H1 (cell line): Measurements from ENCODE around the gene TTLL9. TPM values are rescaled to one million over a fixed set of nuclear protein-coding genes. Genes with fewer than 3 reads are reported as not detected.

Experiments
- CTCF ChIA-PET: fragments of 300-600 bp; sonication (Branson Sonifier 250); formaldehyde crosslinking; loops from one replicate; lab custom pipeline; 2021; ENCODE audit not compliant: partially characterized antibody; lab: Charles Lee
- POLR2A ChIA-PET: fragments of 300-600 bp; sonication (Branson Sonifier 250); formaldehyde crosslinking; loops from one replicate; lab custom pipeline; 2021; ENCODE audit warnings: inconsistent platforms; ENCODE audit not compliant: partially characterized antibody; lab: Charles Lee
- DNase-seq, 2 experiments: peaks; one replicate each; pipeline versions ENCODE4 v3.0.0 to v3.0.0-alpha.2; 2010 to 2022; ENCODE audit warnings: low spot score in 2 of 2, low read depth in 1 of 2, mixed read lengths in 1 of 2
- FAIRE-seq: peaks from 2 replicates; lab custom pipeline; 2011; peaks lifted over from hg19 to GRCh38; lab: Jason Lieb, UNC
- H2AFZ ChIP-seq: 2 replicates; pipeline ENCODE4 v1.8.1; 2012; ENCODE audit warnings: low read length, inconsistent platforms
- H2AK5ac ChIP-seq: 2 replicates; pipeline ENCODE4 v1.6.1; 2013; ENCODE audit warnings: low read depth, low read length
- H2BK120ac ChIP-seq: replicated peaks from 2 replicates; pipeline ENCODE3; 2013; ENCODE audit warnings: low read depth, low read length, inconsistent platforms
- H2BK12ac ChIP-seq: 2 replicates; pipeline ENCODE4 v1.6.1; 2013; ENCODE audit warnings: low read depth, low read length
- H2BK15ac ChIP-seq: 2 replicates; pipeline ENCODE4 v1.6.1; 2013; ENCODE audit warnings: low read length
- H2BK20ac ChIP-seq: 2 replicates; pipeline ENCODE4 v1.6.1; 2013; ENCODE audit warnings: low read length
- H2BK5ac ChIP-seq: 2 replicates; pipeline ENCODE4 v1.6.1; 2013; ENCODE audit warnings: low read depth, low read length
- H3K14ac ChIP-seq: 2 replicates; pipeline ENCODE4 v1.6.1; 2013; ENCODE audit warnings: inconsistent platforms; ENCODE audit not compliant: insufficient read length
- H3K18ac ChIP-seq: 2 replicates; pipeline ENCODE4 v1.6.1; 2013; ENCODE audit warnings: low read length; ENCODE audit errors: extremely low read depth
- H3K23ac ChIP-seq: 2 replicates; pipeline ENCODE4 v1.6.1; 2013; ENCODE audit warnings: inconsistent platforms; ENCODE audit not compliant: insufficient read length
- H3K23me2 ChIP-seq: 2 replicates; pipeline ENCODE4 v1.6.1; 2013; ENCODE audit warnings: low read depth, low read length
- H3K27ac ChIP-seq: 2 replicates; pipeline ENCODE4 v1.6.1; 2011; ENCODE audit warnings: low read depth, low read length, inconsistent platforms
- H3K27me3 ChIP-seq, 4 experiments: replicated peaks in 1 of 4; 1 replicate in 1 of 4; 2 replicates in 3 of 4; pipeline versions ENCODE4 v1.6.1 to v1.8.1; 2011 to 2013; ENCODE audit warnings: low read length in 3 of 4, mild to moderate bottlenecking in 3 of 4, inconsistent platforms in 2 of 4, mixed read lengths in 2 of 4, moderate library complexity in 1 of 4; ENCODE audit not compliant: control insufficient read depth in 3 of 4, insufficient read depth in 3 of 4; ENCODE audit errors: extremely low read depth in 1 of 4
- H3K36me3 ChIP-seq, 4 experiments: 2 replicates each; pipeline versions ENCODE4 v1.6.1 to v1.8.1; 2011 to 2013; ENCODE audit warnings: mild to moderate bottlenecking in 4 of 4, low read length in 3 of 4, moderate library complexity in 2 of 4, control low read depth in 1 of 4, inconsistent platforms in 1 of 4; ENCODE audit not compliant: insufficient read depth in 4 of 4, control insufficient read depth in 2 of 4
- H3K4ac ChIP-seq: replicated peaks from 2 replicates; pipeline ENCODE3; 2013; ENCODE audit warnings: low read length, low read depth, mixed read lengths, inconsistent platforms; ENCODE audit not compliant: insufficient read length
- H3K4me1 ChIP-seq, 4 experiments: replicated peaks in 1 of 4; 1 replicate in 1 of 4; 2 replicates in 3 of 4; pipeline versions ENCODE4 v1.6.1 to v1.8.1; 2011 to 2013; ENCODE audit warnings: low read length in 3 of 4, inconsistent platforms in 2 of 4, mixed read lengths in 1 of 4; ENCODE audit not compliant: insufficient read depth in 4 of 4, control insufficient read depth in 3 of 4
- H3K4me2 ChIP-seq, 2 experiments: 2 replicates each; pipeline versions ENCODE4 v1.6.1 to v1.8.1; 2011 to 2013; ENCODE audit warnings: low read depth in 2 of 2, low read length in 2 of 2, control low read depth in 1 of 2, inconsistent platforms in 1 of 2, mild to moderate bottlenecking in 1 of 2; ENCODE audit not compliant: insufficient read depth in 1 of 2
- H3K4me3 ChIP-seq, 4 experiments: fragments of 200-600, 300-600 bp in 1 of 4; sonication (generic), shearing (Covaris generic), sonication (Bioruptor Twin) in 1 of 4; 2 replicates each; pipeline versions ENCODE4 v1.5.1 to v1.8.1; 2011 to 2016; ENCODE audit warnings: low read length in 4 of 4, low read depth in 3 of 4, control low read depth in 2 of 4, inconsistent platforms in 2 of 4, mild to moderate bottlenecking in 2 of 4, mixed read lengths in 1 of 4, moderate library complexity in 1 of 4; ENCODE audit not compliant: insufficient read depth in 2 of 4; ENCODE audit errors: extremely low read depth in 1 of 4
- H3K56ac ChIP-seq: replicated peaks from 2 replicates; pipeline ENCODE3; 2013; ENCODE audit warnings: low read depth, mild to moderate bottlenecking, mixed read lengths, low read length, inconsistent platforms; ENCODE audit not compliant: insufficient read length
- H3K79me1 ChIP-seq: 2 replicates; pipeline ENCODE4 v1.6.1; 2013; ENCODE audit warnings: low read depth, low read length, control low read depth
- H3K79me2 ChIP-seq, 2 experiments: 2 replicates each; pipeline versions ENCODE4 v1.6.1 to v1.8.1; 2012 to 2013; ENCODE audit warnings: low read length in 2 of 2, mild to moderate bottlenecking in 2 of 2, inconsistent platforms in 1 of 2; ENCODE audit not compliant: insufficient read depth in 2 of 2, control insufficient read depth in 1 of 2
- H3K9ac ChIP-seq, 4 experiments: replicated peaks in 1 of 4; 1 replicate in 1 of 4; 2 replicates in 3 of 4; pipeline versions ENCODE4 v1.6.1 to v1.8.1; 2011 to 2013; ENCODE audit warnings: low read depth in 3 of 4, low read length in 3 of 4, control low read depth in 2 of 4, mild to moderate bottlenecking in 2 of 4, moderate library complexity in 2 of 4, inconsistent platforms in 1 of 4; ENCODE audit errors: extremely low read depth in 1 of 4
- H3K9me3 ChIP-seq, 2 experiments: 2 replicates each; pipeline versions ENCODE4 v1.6.1 to v1.8.1; 2012 to 2013; ENCODE audit warnings: mild to moderate bottlenecking in 2 of 2, moderate library complexity in 2 of 2, control low read depth in 1 of 2, inconsistent platforms in 1 of 2, low read depth in 1 of 2, low read length in 1 of 2, mixed read lengths in 1 of 2; ENCODE audit not compliant: insufficient read depth in 2 of 2
- H4K20me1 ChIP-seq, 2 experiments: replicated peaks in 1 of 2; 2 replicates each; pipeline versions ENCODE3 to v1.8.1; 2011 to 2013; ENCODE audit warnings: inconsistent platforms in 2 of 2, low read length in 2 of 2, mild to moderate bottlenecking in 1 of 2; ENCODE audit not compliant: insufficient read depth in 2 of 2, control insufficient read depth in 1 of 2
- H4K5ac ChIP-seq: 2 replicates; pipeline ENCODE4 v1.6.1; 2013; ENCODE audit warnings: low read length, low read depth, mixed read lengths, inconsistent platforms; ENCODE audit not compliant: insufficient read length
- H4K8ac ChIP-seq: 2 replicates; pipeline ENCODE4 v1.8.0; 2013; ENCODE audit warnings: mild to moderate bottlenecking, moderate library complexity, low read length, inconsistent platforms; ENCODE audit not compliant: insufficient read depth; ENCODE audit errors: extremely low read depth
- H4K91ac ChIP-seq: replicated peaks from 2 replicates; pipeline ENCODE3; 2013; ENCODE audit warnings: low read length, mixed read lengths, inconsistent platforms; ENCODE audit not compliant: insufficient read length
- BCL11A ChIP-seq, 2 experiments: IDR thresholded peaks; one replicate each; pipeline ENCODE4 v1.6.1; 2011; ENCODE audit warnings: low read depth in 2 of 2, low read length in 2 of 2, mild to moderate bottlenecking in 2 of 2
- BRCA1 ChIP-seq: IDR thresholded peaks from 2 replicates; pipeline ENCODE4 v1.6.1; 2012; ENCODE audit warnings: low read depth, low read length, improper control_type of control experiment
- CHD2 ChIP-seq: IDR thresholded peaks from 2 replicates; pipeline ENCODE4 v1.6.1; 2012; ENCODE audit warnings: low read length, improper control_type of control experiment
- EGR1 ChIP-seq: IDR thresholded peaks from 2 replicates; pipeline ENCODE4 v1.6.1; 2011; ENCODE audit warnings: low read depth, low read length, borderline replicate concordance
- EP300 ChIP-seq, 2 experiments: IDR thresholded peaks; 1 replicate in 1 of 2; 2 replicates in 1 of 2; pipeline ENCODE4 v1.6.1; 2011 to 2012; ENCODE audit warnings: low read depth in 2 of 2, low read length in 2 of 2, mild to moderate bottlenecking in 2 of 2, borderline replicate concordance in 1 of 2, inconsistent platforms in 1 of 2, moderate library complexity in 1 of 2
- GTF2F1 ChIP-seq: IDR thresholded peaks from 2 replicates; pipeline ENCODE4 v1.6.1; 2012; ENCODE audit warnings: low read depth, low read length, improper control_type of control experiment, borderline replicate concordance
- HDAC2 ChIP-seq, 2 experiments: fragments of 300-600 bp in 1 of 2; sonication (generic) in 1 of 2; IDR thresholded peaks; 2 replicates each; pipeline ENCODE4 v1.6.1; 2011 to 2012; ENCODE audit warnings: low read depth in 2 of 2, low read length in 2 of 2, mild to moderate bottlenecking in 2 of 2, moderate library complexity in 2 of 2, borderline replicate concordance in 1 of 2, inconsistent platforms in 1 of 2
- JUN ChIP-seq: IDR thresholded peaks from 2 replicates; pipeline ENCODE4 v1.6.1; 2011; ENCODE audit warnings: low read depth, mild to moderate bottlenecking, improper control_type of control experiment, low read length
- WGBS, 2 experiments: shearing (Covaris generic) in 1 of 2; methylation state at CpG; one replicate each; pipeline versions ENCODE4 v1.1.6 to v1.1.7; 2013 to 2015; ENCODE audit warnings: low lambda C conversion rate in 2 of 2, mixed read lengths in 2 of 2, inconsistent platforms in 1 of 2, low coverage in 1 of 2, missing lambda C conversion rate in 1 of 2; ENCODE audit not compliant: insufficient replicate concordance in 2 of 2, insufficient coverage in 1 of 2, insufficient read length in 1 of 2; ENCODE audit errors: extremely low coverage in 1 of 2, missing lambda C conversion rate in 1 of 2; 5-methylcytosine and 5-hydroxymethylcytosine counted together
- polyA plus RNA-seq, 7 experiments: library from polyadenylated mRNA; depleted of rRNA in 3 of 7; stranded (reverse) in 5 of 7; unstranded in 2 of 7; fragments of >200 nt in 5 of 7; fragments of 200-250 nt in 2 of 7; gene quantifications; 1 replicate in 5 of 7; 2 replicates in 1 of 7; 4 replicates in 1 of 7; pipeline versions ENCODE4 v1.2.1 to v1.2.3, GENCODE V29; 2011 to 2013; ENCODE audit warnings: missing spikeins in 2 of 7, mixed read lengths in 2 of 7
- total RNA-seq: library from RNA; stranded (reverse); fragmentation: NEBNext Ultra II Directional; extraction: Animal tissue kit (Norgen Biotek cat#: 25700); gene quantifications from 2 replicates; pipeline ENCODE4 v1.2.1, GENCODE V29; 2021
- TF ChIP-seq, protein P1 (sequence below): IDR thresholded peaks from 2 replicates; pipeline ENCODE4 v1.6.1; 2012; ENCODE audit warnings: low read length, inconsistent platforms

TTLL9 gene
- total and polyA plus RNA-seq, 2 of the 8 experiments (the other 6 are each of a cell fraction or from before 2014, with no cell fraction given): 0.06 TPM; not detected in 1

DNA sequence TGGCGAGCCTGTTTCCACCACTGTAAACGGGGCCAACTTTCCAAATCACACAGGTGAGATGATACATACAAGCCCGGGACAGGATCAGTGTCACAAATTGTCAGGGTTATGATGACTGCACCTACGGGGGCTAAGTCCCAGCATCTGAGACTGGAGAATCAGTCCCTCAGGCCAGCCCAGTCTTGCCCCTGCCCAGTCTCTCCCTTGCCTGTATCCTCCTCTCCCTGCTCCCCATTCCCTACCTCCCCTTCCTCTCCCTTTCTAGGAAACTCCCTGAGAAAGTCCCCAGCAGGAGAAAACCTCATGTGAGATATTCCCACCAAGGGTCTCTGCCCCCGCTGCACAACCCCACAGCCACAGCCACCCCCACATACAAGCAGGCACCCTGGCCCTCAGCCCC is 26.6 kb upstream of the TTLL9 start:
- Histone ChIP-seq H2BK20ac (no peak overlapping the region), H3K36me3 (no peaks in the 10 kb centered on the region), H3K4me3 (no peak overlapping the region), H3K56ac (no peak overlapping the region), H2BK15ac (no peak overlapping the region; the same call in 1 of the 2 replicates), H4K8ac (no peak overlapping the region), H3K27ac (no peak overlapping the region), H3K23me2 (peaks cover 4% of the 10 kb centered on the region), H3K4me2 (no peak overlapping the region), H3K4me1 (peaks cover 4 to 38% (median 32%) of the 10 kb centered on the region in 4 experiments), H3K79me2 (no peaks in the 10 kb centered on the region), H4K91ac (no peak overlapping the region), H3K4ac (no peak overlapping the region), H3K23ac (no peak overlapping the region), H4K20me1 (no peaks in the 10 kb centered on the region), H3K27me3 (peaks cover 0 to 10% (median 4%) of the 10 kb centered on the region in 4 experiments; a peak in 6 of 7 replicates), H3K18ac (no peak overlapping the region; the same call in 1 of the 2 replicates), H2BK12ac (no peak overlapping the region; the same call in 1 of the 2 replicates), H2AK5ac (no peak overlapping the region), H2BK120ac (no peak overlapping the region), H4K5ac (no peak overlapping the region), H3K79me1 (no peaks in the 10 kb centered on the region), H3K14ac (no peak overlapping the region), H3K9ac (no peak overlapping the region), H2BK5ac (no peak overlapping the region), H3K9me3 (no peaks in the 10 kb centered on the region), H2AFZ (no peak overlapping the region)
- ChIA-PET CTCF (interaction anchor here (0.7 to 4.2 kb wide), 9 partner anchors 9 to 184 kb away, joined by 3 to 44 read pairs (median 7); partner anchors contain the start of gene PDRG1), POLR2A (no interaction called here)
- WGBS, 2 experiments: 87% methylated on average over 5 of the region's 5 CpGs; no CpG with 5 or more reads in 1 of the 2 experiments
- FAIRE-seq: no peak
- no peak for DNase-seq
- TF ChIP-seq, protein P1, sequence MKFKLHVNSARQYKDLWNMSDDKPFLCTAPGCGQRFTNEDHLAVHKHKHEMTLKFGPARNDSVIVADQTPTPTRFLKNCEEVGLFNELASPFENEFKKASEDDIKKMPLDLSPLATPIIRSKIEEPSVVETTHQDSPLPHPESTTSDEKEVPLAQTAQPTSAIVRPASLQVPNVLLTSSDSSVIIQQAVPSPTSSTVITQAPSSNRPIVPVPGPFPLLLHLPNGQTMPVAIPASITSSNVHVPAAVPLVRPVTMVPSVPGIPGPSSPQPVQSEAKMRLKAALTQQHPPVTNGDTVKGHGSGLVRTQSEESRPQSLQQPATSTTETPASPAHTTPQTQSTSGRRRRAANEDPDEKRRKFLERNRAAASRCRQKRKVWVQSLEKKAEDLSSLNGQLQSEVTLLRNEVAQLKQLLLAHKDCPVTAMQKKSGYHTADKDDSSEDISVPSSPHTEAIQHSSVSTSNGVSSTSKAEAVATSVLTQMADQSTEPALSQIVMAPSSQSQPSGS: no peak
- TF ChIP-seq JUN (no peak), BRCA1 (no peak), EGR1 (no peak), BCL11A (IDR thresholded peaks at IDR 0.05; ENCODE audit: low read depth in 2 of 2, low read length in 2 of 2) (no peak), GTF2F1 (no peak), CHD2 (no peak), EP300 (IDR thresholded peaks at IDR 0.05; ENCODE audit: borderline replicate concordance in 1 of 2, low read depth in 2 of 2, low read length in 2 of 2) (no peak), HDAC2 (IDR thresholded peaks at IDR 0.05; ENCODE audit: borderline replicate concordance in 1 of 2, low read depth in 2 of 2, low read length in 2 of 2) (no peak)
